ENCODE results near the gene ZNF215.

DNA sequence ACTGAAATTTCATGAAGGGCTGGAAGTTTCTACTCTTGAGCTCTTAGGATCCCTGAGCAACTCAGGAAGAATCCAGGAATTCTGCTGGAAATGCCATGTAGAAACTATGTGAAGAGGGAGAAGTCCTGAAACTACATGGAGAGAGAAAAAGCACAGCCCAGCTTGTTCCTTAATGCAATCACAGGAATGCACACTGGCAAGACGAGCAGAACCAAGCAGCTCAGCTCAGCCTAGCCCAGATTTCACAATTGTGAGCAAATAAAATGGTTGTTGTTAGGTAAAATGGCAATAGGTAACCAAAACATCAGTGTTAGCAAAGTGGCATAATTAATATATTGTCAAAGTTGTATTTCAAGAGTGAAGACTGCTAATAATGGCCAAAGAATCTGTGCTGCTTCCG lies 65.8 kb downstream of the ZNF215 start:
- TF ChIP-seq CTCF (IDR thresholded peaks at IDR 0.05) (no peak), EP300 (IDR thresholded peaks at IDR 0.05) (no peak), POLR2A (IDR thresholded peaks at IDR 0.05) (no peak)

Data from ovary (tissue), 3 donors.